ENCODE data around the gene IL11.

The IL11 gene

DNA sequence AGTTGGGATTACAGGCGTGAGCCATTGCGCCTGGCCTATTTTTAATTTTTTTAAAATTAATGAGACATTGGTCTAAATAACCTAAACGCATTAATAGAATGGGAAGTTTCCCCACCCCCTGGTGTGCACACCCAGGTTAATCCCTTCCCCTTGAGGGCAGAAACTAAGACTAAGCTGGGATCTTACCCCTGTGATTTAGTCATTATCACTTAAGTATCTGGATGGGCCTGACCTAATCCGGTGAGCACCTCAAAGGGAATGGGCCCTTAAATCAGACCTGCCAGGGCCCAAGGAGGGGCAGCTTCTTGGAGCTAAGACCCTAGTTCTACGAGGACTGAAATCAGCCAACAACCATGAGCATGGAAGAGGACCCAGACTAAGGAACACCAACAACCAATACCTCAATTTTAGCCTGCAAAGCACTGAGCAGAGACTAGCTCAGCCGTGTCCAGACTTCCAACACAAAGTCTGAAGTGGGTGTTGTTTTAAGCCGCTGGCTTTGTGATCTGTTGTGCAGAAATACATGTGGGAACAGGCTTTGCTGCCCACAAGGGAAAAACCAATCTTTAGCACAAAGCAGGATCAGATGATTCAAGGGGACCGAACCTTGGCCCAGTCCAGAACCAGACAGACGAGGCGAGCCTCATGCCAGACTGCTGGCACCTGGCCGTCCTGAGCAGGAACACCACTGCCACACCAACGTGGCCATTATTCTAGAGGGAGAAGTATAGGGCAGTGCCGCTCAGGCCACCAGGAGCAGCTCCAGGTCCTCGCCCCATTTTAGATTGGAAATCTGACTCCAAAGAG is 30.2 kb upstream of the IL11 start:
- ChIA-PET CTCF (interaction anchor here (0.6 kb wide), 1 partner anchor 233 kb away, joined by 3 read pairs; no protein-coding TSS in a partner anchor), POLR2A (ENCODE audit: low non-redundant PET) (no interaction called here)
- no peak for DNase-seq (ENCODE audit: low spot score)
- TF ChIP-seq, protein P1, sequence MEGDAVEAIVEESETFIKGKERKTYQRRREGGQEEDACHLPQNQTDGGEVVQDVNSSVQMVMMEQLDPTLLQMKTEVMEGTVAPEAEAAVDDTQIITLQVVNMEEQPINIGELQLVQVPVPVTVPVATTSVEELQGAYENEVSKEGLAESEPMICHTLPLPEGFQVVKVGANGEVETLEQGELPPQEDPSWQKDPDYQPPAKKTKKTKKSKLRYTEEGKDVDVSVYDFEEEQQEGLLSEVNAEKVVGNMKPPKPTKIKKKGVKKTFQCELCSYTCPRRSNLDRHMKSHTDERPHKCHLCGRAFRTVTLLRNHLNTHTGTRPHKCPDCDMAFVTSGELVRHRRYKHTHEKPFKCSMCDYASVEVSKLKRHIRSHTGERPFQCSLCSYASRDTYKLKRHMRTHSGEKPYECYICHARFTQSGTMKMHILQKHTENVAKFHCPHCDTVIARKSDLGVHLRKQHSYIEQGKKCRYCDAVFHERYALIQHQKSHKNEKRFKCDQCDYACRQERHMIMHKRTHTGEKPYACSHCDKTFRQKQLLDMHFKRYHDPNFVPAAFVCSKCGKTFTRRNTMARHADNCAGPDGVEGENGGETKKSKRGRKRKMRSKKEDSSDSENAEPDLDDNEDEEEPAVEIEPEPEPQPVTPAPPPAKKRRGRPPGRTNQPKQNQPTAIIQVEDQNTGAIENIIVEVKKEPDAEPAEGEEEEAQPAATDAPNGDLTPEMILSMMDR (conservative IDR thresholded peaks at IDR 0.05; ENCODE audit: low read depth), result no peak
- peak overlapping the region; percentile 97 for H3K27ac ChIP-seq

DNA sequence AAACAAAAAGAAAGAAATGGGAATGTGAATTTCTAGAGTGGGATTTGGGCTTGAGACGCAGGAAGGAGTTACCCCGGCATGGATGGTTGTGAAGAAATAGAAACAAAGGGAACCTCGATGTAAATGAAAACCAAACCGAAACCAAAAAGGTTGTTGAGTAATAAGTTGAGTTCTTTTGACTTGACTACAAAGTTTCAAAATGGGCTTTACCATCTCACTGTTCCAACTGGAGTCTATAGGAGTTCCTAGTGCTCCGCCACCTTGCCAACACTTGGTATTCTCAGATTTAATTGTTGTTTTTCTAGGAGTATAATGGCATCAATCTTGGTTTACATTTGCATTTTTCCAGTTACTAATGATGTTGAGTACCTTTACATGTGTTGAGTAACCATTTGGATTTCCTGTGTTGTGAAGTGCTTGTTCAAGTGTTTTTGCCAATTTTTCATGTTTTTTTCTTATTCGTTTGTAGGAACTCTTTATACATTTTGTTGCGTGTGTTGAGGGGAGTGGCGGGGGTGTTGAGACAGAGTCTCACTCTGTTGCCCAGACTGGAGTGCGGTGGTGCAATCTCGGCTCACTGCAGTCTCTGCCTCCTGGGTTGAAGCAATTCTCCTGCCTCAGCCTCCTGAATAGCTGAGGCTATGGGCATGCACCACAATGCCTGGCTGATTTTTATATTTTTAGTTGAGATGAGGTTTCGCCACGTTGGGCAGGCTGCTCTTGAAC is 28.1 kb upstream of the IL11 start:
- H3K27ac ChIP-seq, result peak overlapping the region; percentile 34
- POLR2A ChIA-PET (ENCODE audit: low non-redundant PET), result no interaction called here
- TF ChIP-seq, protein P1 (conservative IDR thresholded peaks at IDR 0.05; ENCODE audit: low read depth), result no peak
- DNase-seq (ENCODE audit: low spot score), result no peak
- CTCF ChIA-PET, result interaction anchor here (0.6 to 0.7 kb wide), 2 partner anchors 59 to 232 kb away, joined by 3 read pairs; partner anchors contain the start of gene KMT5C

DNA sequence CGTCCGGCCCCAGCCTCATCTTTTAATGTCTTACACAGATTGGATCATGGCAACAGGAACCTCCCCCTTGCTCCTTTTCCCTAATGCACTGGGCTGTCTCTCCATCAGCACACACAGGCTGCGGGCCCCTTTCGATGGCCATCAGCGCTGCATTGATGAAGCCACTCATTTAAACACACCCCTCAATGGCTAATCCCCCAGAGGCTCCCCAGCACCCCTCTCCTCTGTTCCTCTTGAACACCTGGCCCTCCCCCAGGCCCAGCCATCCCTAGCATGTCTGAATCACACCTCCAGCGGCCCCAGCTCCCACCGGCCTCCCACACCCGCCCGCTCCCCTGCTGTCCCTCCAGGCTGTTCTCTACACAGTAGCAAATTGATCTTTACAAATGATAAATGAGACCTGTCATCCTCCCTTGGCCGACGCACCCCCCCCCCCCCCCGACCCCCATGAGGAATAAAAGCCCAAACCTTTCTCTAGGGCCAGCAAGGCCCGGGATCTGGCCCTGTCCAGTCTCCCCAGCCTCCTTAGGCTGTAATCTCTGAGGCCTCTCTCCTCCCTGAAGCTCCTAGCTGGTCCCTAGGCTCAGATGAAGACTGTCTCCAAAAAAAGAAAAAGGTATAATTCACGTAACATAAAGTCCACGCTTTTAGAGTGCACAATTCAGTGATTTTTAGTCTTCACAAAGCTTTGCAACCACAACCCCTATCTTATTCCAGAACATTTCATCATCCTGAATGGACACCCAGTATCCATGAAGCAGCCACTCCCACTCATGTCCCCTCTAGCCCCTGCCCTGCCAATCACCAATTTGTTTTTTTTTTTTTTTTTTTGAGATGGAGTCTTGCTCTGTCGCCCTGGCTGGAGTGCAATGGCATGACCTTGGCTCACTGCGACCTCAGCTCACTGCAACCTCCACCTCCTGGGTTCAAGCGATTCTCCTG is 22.8 kb upstream of the IL11 start:
- ChIA-PET POLR2A (ENCODE audit: low non-redundant PET) (no interaction called here), CTCF (no interaction called here)
- H3K27ac ChIP-seq, result peak overlapping the region; percentile 98
- no peak for DNase-seq (ENCODE audit: low spot score)
- TF ChIP-seq, protein P1 (conservative IDR thresholded peaks at IDR 0.05; ENCODE audit: low read depth), result no peak

DNA sequence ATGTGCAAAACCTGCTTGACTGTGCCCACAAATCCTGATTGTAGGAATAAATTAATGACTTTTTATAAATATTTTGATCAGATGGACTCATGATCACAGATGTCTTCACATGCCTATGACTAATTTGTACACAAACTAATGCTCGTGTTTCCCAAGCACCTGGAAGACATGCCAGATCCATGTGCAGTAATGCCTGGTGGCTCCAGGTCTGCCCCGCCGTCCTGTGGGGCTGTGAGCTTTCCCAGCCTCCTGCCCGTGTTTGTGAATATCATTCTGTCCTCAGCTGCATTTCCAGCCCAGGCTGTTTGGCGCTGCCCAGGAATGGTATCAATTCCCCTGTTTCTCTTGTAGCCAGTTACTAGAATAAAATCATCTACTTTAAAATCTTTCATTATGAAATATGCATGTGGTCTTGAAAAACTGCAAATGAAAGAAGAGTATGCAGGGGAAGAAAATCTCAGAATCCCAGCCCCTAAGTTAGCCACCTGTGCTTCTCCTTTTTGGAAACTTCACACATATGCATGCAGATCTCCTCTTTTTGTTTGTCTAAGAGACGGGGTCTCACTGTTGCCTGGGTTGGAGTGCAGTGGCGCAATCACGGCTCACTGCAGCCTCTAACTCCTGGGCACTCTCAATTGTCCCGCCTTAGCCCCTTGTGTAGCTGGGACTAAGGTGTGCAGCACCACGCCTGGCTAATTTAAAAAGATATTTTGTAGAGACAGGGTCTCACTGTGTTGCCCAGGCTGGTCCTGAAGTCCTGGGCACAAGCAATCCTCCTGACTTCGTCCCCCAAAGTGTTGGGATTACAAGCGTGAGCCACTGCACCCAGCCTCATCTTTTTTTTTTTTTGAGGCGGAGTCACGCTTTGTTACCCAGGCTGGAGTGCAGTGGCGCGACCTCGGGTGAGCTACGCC is 21.7 kb upstream of the IL11 start:
- CTCF ChIA-PET, result interaction anchor here (0.5 kb wide), 1 partner anchor 141 kb away, joined by 3 read pairs; no protein-coding TSS in a partner anchor
- peak overlapping the region; percentile 98 for H3K27ac ChIP-seq
- TF ChIP-seq, protein P1 (conservative IDR thresholded peaks at IDR 0.05; ENCODE audit: low read depth), result no peak
- DNase-seq (ENCODE audit: low spot score), result no peak
- POLR2A ChIA-PET (ENCODE audit: low non-redundant PET), result interaction anchor here (0.7 kb wide), 1 partner anchor 240 kb away, joined by 4 read pairs; no protein-coding TSS in a partner anchor

DNA sequence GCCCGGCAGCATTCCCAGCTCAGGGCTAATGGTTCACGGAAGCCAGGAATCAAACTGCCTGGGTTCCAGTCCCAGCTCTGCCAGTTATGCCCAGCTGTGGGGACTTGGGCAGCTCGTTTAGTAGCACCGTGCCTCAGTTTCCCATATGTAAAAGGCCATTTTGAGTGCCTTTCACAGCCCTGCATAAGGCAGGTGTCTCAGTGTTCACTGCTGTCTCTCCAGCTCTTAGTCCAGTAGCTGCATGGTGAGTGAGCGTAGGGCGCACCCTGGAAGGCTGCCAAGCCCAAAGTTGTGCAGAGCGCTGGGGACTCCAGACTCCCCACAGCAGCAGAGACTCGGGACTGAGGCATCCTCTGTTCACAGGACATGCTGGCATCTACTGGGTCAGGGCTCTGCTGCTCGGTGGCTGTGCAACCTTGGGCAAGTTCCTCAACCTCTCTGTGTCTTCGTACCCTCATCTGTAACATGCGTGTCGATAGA is 21.0 kb upstream of the IL11 start:
- H3K27ac ChIP-seq, result peak overlapping the region; percentile 98

More for the DNA sequence above, 21.0 kb upstream of the IL11 start:
- TF ChIP-seq, protein P1 (conservative IDR thresholded peaks at IDR 0.05; ENCODE audit: low read depth), result no peak
- POLR2A ChIA-PET (ENCODE audit: low non-redundant PET), result interaction anchor here (0.5 kb wide), 1 partner anchor 180 kb away, joined by 3 read pairs; no protein-coding TSS in a partner anchor
- no peak for DNase-seq (ENCODE audit: low spot score)
- CTCF ChIA-PET, result no interaction called here
